Lung microvascular endothelial cell (primary cell): ENCODE results near the gene ERBB4. TPM values are rescaled to one million over a fixed set of nuclear protein-coding genes. Genes with fewer than 3 reads are reported as not detected.

Experiments used
- DNase-seq, 2 donors: peaks; one replicate each; pipeline versions ENCODE4 v3.0.0 to v3.0.0-alpha.2; 2010; ENCODE audit warnings: low read depth in 2 of 2
- total RNA-seq: library from RNA; depleted of rRNA; stranded (reverse); fragments of >200 nt; gene quantifications from 2 replicates; pipeline ENCODE4 v1.2.1, GENCODE V29; 2014

Gene ERBB4
- total RNA-seq, 1 donor from 2014 or later = under 0.01 TPM

GRCh38 chr2:211494085-211494484 is 1044.5 kb downstream of the ERBB4 start:
- no peak for DNase-seq

GRCh38 chr2:211487733-211488132 is 1050.9 kb downstream of the ERBB4 start:
- no peak for DNase-seq

GRCh38 chr2:211479536-211480150 is 1059.0 kb downstream of the ERBB4 start:
- DNase-seq = no peak

- DNase-seq = no peak
Measured at GRCh38 chr2:211477537-211478275, 1060.9 kb downstream of the ERBB4 start.

GRCh38 chr2:211473116-211473515 is 1065.5 kb downstream of the ERBB4 start:
- DNase-seq = no peak

- no peak for DNase-seq
Measured at GRCh38 chr2:211469664-211470059, 1068.9 kb downstream of the ERBB4 start.

GRCh38 chr2:211468877-211469663 is 1069.5 kb downstream of the ERBB4 start:
- DNase-seq = no peak

- no peak for DNase-seq
Measured at GRCh38 chr2:211468217-211468616, 1070.4 kb downstream of the ERBB4 start.

GRCh38 chr2:211463397-211463796 is 1075.2 kb downstream of the ERBB4 start:
- no peak for DNase-seq

GRCh38 chr2:211458974-211459373 is 1079.6 kb downstream of the ERBB4 start:
- no peak for DNase-seq

GRCh38 chr2:211457325-211457724 is 1081.3 kb downstream of the ERBB4 start:
- DNase-seq = no peak

- peak; percentile 46 to 67 for DNase-seq
Measured at GRCh38 chr2:211455216-211455841, 1083.3 kb downstream of the ERBB4 start.

GRCh38 chr2:211454679-211455078 is 1083.9 kb downstream of the ERBB4 start:
- no peak for DNase-seq

GRCh38 chr2:211453311-211453887 is 1085.2 kb downstream of the ERBB4 start:
- DNase-seq = no peak

GRCh38 chr2:211451642-211452041 is 1087.0 kb downstream of the ERBB4 start:
- no peak for DNase-seq

GRCh38 chr2:211449819-211450218 is 1088.8 kb downstream of the ERBB4 start:
- DNase-seq = no peak

GRCh38 chr2:211447548-211447947 is 1091.1 kb downstream of the ERBB4 start:
- DNase-seq = no peak

- no peak for DNase-seq
Measured at GRCh38 chr2:211440107-211440506, 1098.5 kb downstream of the ERBB4 start.

GRCh38 chr2:211439011-211439410 is 1099.6 kb downstream of the ERBB4 start:
- DNase-seq = no peak

GRCh38 chr2:211437396-211437795 is 1101.2 kb downstream of the ERBB4 start:
- peak; percentile 28 to 55 for DNase-seq

- DNase-seq = no peak
Measured at GRCh38 chr2:211436182-211436581, 1102.4 kb downstream of the ERBB4 start.

GRCh38 chr2:211435331-211435730 is 1103.3 kb downstream of the ERBB4 start:
- DNase-seq = no peak
